T1000 (cell line): ENCODE results near the gene ASXL2.
"Not testable (repeated sequence)": the region's sequence is repeated elsewhere in the genome, so short reads cannot be mapped to it uniquely, and the experiment has no call there.

ENCODE experiments used
- DNase-seq: peaks from one replicate; lab custom pipeline; 2025; ENCODE audit warnings: mixed read lengths; lab: John Stamatoyannopoulos, UW

Gene ASXL2

DNA sequence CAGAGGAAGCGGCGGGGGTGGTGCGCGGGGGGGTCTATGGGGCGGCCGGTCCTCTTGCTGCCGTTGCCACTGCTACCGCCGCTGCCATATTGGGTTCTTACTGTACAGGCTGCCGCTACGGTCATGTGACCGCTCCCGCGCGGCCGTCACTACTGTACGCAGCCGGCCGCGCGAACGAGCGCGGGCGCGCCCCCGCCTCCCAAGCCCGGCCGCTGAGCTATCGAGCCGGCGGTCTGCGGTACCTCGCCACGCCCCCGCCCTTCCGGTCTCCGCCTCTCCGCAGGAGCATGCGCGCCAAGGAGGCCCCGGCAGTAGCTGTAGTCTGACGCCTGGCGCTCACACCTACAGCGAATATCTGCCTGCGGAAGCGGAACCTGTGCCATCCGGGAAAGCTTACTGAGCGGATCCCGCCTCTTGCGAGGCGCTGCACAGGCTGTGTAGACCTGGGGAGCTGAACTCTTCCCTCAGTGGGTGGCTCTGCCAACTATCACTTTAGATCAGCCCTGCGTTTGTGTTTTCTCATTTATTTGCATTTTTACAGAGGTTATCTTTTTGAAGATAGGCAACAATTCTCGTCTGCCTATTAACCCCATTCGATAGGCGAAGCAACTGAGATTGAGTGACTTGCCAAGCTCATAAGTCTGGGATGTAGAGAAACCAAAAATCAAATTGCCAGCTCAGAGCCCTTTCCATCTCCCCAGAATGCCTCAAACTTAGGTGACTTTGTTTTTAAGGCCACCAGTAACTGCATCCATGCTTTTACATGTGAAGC, at the start of gene ASXL2:
TSS of gene ASXL2 (minus strand) at position 127 of the 772 bp plus-strand sequence. CDS start 265 bp downstream, outside the sequence.
- peak; percentile 94 for DNase-seq

DNA sequence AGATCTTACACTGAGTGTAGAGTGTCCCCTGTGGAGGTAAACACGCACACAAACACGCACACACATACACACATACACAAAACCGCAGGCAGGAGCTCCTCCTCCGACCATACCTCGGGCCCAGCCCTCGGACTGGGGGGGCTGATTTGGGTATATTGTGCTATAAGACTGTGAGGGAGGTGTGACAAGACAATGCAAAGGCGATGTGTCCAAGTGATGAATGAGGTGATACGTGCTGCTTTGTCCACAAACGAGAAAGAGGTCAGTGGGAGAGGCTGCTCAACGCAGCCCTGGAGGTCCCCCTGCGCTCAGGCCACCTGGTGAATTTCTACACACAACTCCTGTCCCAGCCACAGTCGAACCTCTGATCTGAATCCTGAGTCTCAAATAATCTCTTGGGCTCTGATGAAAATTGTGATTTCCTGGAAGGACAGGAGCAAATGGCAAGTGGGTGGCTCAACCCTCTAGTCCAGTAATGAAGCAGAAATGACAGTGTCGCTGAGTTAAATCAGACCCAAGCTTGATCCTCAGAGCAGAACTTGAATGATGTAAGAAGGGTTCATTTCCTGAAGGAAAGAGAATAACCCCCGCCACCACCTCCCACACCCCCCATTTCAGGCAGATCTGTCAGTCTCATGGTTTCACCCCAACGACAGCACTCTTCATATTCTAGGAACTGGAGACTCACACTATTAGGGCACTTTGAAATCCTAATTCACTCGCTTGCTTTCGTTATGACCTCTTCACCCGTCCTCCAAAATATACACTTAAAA, 48.9 kb upstream of the ASXL2 start:
- DNase-seq = no peak

DNA sequence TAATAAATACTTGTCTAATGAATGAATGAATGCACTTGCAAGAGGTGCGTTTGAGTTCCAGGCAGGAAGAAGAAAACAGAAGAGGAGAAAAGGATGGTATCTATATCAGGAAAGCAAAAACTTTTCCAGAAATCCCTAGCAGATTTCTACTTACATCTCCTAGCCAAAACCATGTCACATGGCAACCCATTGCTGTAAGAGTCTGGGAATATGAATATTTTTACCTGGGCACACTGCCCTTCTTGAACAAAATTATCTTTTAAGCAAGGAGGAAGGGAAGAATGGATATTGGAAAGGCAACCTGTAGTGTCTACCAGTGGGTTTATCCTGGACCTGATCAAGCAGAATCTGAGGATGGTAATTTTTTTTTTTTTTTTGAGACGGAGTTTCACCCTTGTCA, 44.2 kb upstream of the ASXL2 start:
- no peak for DNase-seq

DNA sequence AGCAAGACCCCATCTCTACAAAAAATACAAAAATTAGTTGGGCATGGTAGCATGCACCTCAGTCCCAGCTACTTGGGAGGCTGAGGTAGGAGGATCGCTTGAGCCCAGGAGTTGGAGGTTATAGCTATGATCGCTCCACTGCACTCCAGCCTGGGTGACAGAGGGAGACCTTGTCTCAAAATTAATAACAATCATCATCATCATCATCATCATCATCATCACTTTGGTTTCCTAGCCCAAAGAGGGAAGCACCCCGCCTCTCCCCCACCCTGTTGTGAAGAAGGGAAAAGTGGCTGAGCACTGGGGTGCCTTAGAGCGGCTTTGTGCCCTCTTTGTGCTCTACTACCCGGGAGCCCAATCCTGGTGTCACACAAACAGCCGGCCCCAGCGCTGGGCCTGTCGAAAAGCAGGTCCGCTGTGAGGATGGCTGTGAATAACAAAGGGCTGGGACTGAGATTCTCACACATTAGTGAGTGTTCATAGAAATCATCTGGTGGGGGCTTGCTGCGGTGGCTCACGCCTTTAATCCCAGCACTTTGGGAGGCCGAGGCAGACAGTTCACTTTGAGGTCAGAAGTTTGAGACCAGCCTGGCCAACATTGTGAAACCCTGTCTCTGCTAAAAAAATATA, 42.6 kb upstream of the ASXL2 start:
- no peak for DNase-seq

GRCh38 chr2:25920336-25920735, 42.0 kb upstream of the ASXL2 start:
- peak; percentile 19 for DNase-seq

DNA sequence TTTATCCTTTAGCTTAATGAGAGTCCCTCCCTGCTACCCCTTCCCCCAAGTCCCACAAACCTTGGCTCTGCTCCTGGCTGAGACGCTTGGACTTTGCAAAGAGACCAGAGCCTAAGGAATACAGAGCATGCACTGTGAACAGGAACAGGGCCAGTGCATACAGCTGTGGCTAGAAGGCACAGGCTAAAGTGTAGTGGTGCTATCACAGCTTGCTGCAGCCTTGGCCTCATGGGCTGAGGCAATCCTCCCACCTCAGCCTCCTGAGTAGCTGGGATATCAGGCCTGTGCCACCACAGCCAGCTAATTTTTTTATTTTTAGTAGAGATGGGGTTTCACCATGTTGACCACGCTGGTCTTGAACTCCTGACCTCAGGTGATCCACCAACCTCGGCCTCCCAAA, 39.5 kb upstream of the ASXL2 start:
- DNase-seq = no peak

DNA sequence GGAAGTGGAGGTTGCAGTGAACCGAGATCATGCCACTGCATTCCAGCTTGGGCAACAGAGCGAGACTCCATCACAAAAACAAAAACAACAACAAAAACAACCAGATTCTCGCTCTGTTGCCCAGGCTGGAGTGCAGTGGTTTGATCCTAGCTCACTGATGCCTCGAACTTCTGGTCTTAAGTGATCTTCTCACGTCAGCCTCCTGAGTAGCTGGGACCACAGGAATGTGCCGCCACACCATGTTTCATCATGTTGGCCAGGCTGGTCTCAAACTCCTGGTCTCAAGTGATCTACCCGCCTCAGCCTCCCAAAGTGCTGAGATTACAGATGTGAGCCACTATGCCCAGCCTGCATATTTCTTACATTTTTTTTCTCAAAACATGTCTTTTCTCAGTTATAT, 39.1 kb upstream of the ASXL2 start:
- not testable (repeated sequence) for DNase-seq

DNA sequence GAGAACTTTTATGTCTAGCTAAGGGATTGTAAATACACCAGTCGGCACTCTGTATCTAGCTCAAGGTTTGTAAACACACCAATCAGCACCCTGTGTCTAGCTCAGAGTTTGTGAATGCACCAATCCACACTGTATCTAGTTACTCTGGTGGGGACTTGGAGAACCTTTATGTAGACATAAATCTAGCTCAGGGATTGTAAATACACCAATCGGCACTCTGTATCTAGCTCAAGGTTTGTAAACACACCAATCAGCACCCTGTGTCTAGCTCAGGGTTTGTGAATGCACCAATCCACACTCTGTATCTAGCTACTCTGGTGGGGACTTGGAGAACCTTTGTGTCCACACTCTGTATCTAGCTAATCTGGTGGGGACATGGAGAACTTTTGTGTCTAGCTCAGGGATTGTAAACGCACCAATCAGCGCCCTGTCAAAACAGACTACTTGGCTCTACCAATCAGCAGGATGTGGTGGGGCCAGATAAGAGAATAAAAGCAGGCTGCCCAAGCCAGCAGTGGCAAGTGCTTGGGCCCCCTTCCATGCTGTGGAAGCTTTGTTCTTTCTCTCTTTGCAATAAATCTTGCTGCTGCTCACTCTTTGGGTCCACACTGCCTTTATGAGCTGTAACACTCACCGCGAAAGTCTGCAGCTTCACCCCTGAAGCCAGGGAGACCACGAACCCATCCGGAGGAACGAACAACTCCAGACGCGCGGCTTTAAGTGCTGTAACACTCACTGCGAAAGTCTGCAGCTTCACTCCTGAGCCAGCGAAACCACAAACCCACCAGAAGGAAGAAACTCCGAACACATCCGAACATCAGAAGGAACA, 37.9 kb upstream of the ASXL2 start:
- DNase-seq = not testable (repeated sequence)

DNA sequence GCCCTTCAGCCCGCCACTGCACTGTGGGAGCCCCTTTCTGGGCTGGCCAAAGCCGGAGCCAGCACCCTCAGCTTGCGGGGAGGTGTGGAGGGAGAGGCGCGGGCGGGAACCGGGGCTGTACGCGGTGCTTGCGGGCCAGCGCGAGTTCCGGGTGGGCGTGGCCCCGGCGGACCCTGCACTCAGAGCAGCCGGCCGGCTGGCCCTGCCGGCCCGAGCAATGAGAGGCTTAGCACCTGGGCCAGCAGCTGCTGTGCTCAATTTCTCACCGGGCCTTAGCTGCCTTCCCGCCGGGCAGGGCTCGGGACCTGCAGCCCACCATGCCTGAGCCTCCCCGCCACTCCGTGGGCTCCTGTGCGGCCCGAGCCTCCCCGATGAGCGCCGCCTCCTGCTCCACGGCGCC, 37.1 kb upstream of the ASXL2 start:
- DNase-seq = not testable (repeated sequence)

- not testable (repeated sequence) for DNase-seq
Observed at GRCh38 chr2:25913696-25913973, 35.3 kb upstream of the ASXL2 start.

DNA sequence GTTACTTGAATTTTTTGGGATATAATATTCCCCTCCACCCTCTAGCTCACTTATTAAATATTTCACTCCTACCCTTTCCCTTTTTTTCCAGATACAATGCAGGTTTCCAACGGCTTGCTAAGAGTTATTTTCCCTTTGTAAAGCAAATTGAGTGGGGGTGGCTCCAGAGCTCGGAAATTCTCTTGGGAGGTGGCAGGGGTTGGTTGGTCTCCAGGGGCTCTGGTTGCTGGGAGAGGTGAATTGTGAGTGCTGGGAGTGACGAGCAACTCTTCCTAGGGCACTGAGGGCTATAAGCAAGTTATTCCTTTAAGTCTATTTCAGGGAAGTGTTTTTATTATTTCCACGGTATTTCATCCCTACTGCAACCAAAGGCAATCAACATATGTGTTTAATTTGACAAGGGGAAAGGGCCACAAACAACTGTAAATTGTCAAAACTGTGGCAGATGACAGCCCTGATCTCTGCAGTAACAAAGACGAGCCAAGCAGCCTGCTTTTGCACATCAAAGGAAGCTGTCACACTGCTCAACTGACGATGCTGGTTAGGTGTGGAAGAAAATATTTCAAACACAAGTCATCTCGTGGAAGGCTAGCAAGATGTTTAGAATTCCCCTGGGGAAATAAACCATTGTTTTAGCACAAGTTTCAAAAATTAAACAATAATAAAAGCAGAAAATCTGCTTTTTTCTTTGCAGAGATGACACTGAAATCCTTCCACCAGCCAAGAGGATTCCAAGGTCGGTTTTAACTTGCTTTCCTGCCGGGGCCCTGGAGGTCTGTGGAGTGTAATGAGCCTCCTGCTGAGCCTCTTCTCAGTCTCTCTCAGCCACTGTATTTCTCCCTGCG, 34.8 kb upstream of the ASXL2 start:
- no peak for DNase-seq

DNA sequence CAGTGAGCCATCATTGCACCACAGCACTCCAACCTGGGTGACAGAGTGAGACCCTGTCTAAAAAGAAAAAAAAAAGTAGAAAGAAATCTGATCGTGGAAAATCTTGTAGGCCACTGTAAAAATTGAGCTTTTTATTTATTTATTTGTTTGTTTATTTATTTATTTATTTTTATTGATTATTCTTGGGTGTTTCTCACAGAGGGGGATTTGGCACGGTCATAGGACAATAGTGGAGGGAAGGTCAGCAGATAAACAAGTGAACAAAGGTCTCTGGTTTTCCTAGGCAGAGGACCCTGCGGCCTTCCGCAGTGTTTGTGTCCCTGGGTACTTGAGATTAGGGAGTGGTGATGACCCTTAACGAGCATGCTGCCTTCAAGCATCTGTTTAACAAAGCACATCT, 31.3 kb upstream of the ASXL2 start:
- DNase-seq = not testable (repeated sequence)

- no peak for DNase-seq
Observed at GRCh38 chr2:25905126-25905525, 26.8 kb upstream of the ASXL2 start.

GRCh38 chr2:25903216-25903776, 25.0 kb upstream of the ASXL2 start:
- no peak for DNase-seq

GRCh38 chr2:25899404-25899970, 21.2 kb upstream of the ASXL2 start:
- DNase-seq = no peak

DNA sequence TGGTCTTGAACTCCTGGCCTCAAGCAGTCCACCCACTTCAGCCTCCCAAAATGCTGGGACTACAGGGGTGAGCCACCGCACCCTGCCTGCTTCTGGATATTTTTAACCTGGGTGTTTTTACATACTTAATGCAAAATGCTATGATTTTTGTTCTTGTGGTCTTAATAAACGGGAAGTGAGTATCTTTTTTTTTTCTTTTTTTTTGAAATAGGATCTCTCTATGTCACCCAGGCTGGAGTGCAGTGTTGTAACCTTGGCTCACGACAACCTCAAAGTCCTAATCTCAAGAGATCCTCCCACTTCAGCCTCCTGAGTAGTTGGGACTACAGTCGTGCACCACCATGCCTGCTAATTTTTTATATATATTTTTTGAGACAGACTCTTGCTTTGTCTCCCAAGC, 19.2 kb upstream of the ASXL2 start:
- DNase-seq = no peak

- not testable (repeated sequence) for DNase-seq
Observed at GRCh38 chr2:25896308-25896707, 18.0 kb upstream of the ASXL2 start.

DNA sequence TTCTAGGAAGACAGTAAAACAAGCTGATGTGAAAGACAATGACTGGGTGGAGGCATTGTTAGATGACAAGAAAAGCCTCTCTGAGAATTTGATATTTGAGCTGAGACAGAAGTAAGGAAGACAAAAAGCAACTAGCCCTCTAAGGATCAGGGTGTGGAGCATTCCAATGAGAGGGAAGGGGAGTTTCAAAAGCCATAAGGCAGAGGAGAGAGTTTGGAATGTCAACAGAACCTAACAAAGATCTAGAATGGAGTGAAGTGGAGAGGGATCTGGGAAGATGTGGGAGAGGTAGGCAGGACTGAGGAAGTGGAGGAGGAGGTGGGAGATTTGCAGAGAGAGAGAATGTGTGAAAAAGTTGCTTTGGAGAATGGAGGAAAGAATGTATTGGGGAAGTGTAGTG, 17.3 kb upstream of the ASXL2 start:
- DNase-seq = no peak

GRCh38 chr2:25895018-25895417, 16.7 kb upstream of the ASXL2 start:
- no peak for DNase-seq

DNA sequence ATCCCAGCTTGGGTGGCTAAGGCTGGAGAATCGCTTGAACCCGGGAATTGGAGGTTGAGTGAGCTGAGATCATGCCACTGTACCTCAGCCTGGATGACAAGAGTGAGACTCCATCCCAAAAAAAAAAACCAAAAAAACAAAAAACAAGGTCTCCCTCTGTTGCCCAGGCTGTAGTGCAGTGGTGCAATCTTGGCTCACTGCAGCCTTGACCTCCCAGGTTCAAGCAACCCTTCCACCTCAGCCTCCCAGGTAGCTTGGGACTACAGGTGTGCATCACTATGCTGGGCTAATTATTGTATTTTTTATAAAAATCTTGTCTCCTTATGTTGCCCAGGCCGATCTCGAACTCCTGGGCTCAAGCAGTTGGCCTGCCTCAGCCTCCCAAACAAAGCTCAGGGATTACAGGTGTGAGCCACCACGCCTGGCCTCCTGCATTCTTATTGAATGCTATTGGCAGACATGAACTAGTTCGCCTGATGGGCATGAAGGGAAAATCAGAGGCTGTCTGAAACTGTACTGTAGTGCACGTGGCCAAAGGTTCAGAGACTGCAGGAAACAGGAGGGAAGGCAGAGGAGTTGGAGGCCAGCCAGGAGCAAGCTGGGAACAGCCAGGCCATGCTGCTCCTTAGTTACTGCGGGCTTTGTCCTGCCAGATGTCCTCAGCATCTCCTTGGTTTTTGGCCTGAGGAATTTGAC, 16.0 kb upstream of the ASXL2 start:
- DNase-seq = no peak
